HPDE6-E6E7 (cell line): ENCODE data around the gene POLR1C.
"Not testable (repeated sequence)": the region's sequence is repeated elsewhere in the genome, so short reads cannot be mapped to it uniquely, and the experiment has no call there.

Experiments used
- DNase-seq: peaks from one replicate; pipeline ENCODE4 v3.0.0; 2011; ENCODE audit warnings: missing footprints; ENCODE audit errors: extremely low spot score

Gene POLR1C

DNA sequence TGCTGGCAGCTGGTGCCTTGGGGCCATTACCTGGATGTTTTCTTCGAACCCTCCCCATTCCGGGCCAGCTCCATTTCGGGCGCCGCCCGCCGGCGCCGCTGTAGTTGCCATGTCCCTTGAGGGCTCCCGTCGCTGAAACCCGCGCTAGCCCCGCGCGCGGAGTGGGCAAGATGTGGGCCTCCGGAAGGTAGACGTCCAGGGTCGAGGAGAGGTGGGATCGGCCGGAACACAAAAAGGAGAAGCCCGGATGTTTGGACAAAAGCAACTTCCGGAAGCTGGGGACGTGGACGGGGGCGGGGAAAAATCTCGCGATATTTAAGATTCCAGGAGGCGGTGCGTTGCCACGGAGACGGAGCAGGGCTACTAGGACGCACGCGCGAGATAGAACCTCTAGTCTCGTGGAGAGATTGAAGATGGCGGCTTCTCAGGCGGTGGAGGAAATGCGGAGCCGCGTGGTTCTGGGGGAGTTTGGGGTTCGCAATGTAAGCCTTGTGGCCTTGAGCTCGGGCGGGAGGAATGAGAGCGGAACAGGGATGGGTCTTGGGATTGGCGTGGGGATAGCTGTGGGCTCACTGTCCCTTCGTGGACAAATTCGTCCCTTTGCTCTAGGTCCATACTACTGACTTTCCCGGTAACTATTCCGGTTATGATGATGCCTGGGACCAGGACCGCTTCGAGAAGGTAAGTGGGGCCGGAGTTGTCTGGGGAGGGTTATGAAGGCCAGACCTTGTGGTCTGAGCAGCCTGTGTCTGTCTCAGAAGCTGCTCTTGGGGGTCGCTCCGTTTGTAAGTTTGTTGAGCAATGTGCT is at the start of gene POLR1C, which contains the start of gene YIPF3:
TSS of gene POLR1C (plus strand) at position 393 of the 808 bp plus-strand sequence. CDS start at position 414, 21 bp downstream.
TSS of gene YIPF3 (minus strand) at position 230 of the 808 bp plus-strand sequence. CDS start at position 111, 119 bp downstream.
- DNase-seq = peak; percentile 96

- not testable (repeated sequence) for DNase-seq
These were observed 49.6 kb upstream of the POLR1C start for GRCh38 chr6:43467265-43467664.

GRCh38 chr6:43467752-43468151 is 49.1 kb upstream of the POLR1C start:
- DNase-seq = no peak

- no peak for DNase-seq
These were observed 48.6 kb upstream of the POLR1C start for GRCh38 chr6:43468240-43468639.

DNA sequence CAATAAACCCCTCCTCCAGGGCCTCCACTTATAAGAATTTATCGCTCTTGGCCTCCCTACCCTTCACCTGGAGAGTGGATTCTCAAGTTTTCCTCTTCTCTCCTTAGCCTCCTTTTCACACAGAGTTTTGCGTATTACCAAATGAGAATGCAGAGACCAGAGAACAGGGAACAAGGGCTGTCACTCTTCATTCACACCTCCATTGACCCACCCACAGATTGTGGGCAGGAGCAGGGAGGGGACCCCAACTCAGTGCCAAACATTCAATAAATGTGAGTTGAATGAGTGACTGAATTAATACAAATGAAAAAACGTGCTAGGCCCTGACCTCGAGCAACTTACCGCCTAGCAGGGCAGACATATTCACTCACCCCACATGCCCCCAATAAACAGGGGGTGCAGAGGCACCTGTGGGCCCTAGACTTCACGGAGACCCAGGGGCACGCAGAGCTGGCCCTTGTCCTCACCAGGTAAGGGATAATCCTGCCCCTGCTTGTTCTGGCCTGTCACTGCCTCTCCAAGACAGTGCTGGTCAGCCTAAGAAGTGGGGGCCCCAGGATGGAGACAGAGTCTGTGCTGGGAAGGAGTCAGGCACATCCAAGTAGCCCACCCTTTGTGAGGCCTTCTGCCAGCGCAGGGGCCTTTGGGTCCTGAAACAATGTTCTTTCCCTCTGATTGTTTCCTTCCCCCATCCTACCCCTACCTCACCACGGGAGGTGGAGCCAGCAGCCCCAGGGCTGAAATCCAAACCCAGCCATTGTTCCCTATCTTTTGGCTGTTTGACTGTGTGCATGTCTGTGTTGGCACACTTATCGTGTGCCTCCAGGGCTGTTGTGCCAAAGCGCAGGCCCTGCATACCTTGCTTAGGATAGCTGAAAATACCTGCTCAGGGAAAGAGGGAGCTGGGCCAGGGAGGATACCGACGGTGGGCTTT is 47.9 kb upstream of the POLR1C start:
- DNase-seq = no peak

GRCh38 chr6:43469947-43470346 is 46.9 kb upstream of the POLR1C start:
- DNase-seq = no peak

DNA sequence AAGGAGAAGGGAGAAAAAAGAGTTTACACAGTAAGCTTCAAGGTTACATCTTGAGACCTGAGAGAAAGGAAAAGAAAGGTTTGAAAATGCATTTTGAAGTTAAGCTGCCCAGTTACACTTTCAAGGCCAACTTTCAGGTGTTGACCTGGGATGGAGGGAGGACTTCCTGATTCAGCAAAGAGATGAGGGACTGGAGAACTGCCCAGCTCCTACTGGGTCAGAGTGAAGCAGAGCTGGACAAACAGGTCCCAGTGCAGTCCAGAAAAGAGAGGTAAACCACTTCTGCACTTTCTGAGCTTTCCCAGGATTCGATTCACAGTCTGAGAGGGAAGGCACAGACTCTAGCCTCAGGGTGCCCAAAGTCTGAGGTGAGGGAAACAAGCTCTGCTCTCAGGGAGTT is 45.5 kb upstream of the POLR1C start:
- DNase-seq = no peak

DNA sequence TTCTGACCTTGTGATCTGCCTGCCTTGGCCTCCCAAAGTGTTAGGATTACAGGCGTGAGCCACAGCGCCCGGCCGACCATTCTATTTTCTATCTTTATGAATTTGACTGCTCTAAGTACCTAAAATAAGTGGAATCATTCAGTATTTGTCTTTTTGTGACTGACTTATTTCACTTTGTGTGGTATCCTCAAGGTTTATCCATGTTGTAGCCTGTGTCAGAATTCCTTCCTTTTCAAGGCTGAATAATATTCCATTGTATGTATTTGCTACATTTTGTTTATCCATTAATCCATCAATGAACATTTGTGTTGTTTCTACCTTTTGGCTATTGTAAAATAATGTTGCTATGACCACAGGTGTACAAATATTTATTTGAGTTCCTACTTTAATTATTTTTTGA is 44.4 kb upstream of the POLR1C start:
- no peak for DNase-seq

GRCh38 chr6:43475516-43475915 is 41.4 kb upstream of the POLR1C start:
- DNase-seq = no peak

DNA sequence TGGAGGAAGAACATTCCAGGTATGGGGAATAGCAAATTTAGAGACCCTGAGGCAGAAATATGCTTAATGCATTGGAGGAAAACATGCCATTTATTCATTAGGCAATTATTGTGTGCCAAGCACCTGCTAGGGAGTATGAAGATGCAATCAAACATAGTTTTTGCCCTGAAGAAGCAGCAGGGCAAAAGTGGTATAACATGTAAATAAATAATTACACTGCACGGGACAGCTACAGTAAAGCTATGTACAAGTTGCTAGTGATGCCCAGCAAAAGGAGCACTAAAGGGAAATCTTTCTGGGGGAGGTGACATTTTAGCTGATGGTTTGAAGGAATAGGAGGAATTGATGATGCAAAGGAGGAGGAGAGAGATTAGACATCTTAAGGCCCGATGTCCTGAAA is 40.1 kb upstream of the POLR1C start:
- no peak for DNase-seq

DNA sequence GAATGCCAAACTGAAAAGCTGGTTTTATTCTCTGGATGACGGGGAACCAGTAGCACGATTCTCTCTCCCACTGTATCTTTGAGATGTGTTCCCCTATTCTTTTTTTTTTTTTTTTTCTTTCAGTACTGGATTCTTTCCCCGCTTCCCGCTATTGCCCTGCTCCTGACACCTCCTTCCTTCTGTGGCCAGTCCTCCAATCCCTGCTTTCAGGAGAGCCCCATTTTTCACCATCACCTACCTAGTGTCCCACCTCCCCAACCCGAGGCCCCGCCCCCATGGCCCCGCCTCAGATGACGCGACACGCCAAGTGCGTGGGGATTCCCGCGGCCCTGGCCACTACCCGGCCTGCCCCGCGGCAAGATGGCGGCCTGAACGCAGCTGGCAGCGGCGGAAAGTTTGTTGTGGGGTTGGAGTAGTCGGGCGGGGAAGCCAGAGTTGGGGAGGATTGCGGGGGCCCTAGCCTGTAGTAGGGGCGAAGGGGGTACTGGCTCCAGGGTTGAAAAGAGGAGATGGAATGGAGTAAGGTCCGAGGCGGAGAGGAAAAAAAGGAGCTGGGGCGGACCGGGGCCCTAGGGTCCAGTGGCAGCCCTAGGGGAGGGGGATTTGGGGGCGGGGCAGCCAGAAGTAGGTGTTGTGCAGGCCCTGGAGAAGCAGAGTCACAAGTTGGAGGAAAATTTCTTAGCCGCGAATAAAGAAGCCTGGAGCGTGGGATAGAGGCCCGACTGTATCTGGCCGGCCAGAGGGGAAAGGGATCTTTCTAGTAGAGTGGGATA is 39.5 kb upstream of the POLR1C start, which contains the start of gene TJAP1:
TSS of gene TJAP1 (plus strand) at position 336 of the 773 bp plus-strand sequence. CDS start 21,432 bp downstream, outside the sequence.
- peak; percentile 84 for DNase-seq

DNA sequence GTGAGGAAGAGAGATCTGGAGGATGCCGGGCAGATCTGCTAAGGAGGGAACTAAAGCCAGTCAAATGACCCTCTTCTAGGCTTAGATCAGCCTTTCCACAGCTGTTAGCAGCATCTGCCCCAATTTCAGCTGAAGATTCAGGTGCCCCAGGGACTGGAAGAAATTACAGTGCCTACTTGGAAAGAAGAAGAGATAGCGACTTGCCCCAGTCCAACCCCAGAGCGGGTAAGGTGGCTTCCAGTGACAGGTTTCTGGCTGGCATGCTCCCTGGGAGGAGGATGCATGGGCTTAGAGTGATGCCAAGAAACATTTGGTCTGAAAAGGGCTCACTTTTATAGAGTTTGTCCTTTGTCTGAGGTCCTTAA is 38.9 kb upstream of the POLR1C start:
- DNase-seq = no peak

- DNase-seq = peak; percentile 78
These were observed 35.8 kb upstream of the POLR1C start for GRCh38 chr6:43481075-43481474.

DNA sequence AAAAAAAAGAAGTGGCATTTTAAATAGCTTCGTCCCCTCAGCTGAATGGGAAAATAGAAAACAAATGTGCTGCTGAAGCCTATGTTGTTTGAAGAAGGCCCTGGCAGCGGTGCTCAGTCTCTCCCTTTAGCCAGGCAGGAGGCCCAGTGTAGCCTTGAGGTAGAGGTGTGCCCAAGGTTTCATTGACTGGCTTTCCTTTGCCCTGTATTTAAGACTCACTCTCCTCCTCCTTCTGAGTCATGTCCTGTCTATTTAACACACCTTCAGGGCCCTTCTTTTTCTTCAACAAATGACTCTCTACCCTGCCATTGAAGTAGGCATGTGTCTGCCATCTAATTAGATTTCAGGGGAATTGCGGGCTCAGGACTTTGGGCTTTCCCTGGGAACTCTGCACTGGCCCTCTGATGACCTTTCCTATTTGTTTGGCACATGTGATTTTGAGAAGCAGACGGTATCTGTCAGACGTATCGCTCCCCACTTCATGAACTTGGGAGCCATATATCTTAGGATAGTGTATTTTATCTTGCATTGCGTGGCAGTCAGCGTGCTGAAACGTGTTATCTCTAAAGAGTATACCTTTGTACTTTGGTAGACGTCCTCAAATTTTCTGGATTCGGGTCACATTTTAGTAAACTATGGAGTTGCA is 35.2 kb upstream of the POLR1C start:
- peak; percentile 90 for DNase-seq

DNA sequence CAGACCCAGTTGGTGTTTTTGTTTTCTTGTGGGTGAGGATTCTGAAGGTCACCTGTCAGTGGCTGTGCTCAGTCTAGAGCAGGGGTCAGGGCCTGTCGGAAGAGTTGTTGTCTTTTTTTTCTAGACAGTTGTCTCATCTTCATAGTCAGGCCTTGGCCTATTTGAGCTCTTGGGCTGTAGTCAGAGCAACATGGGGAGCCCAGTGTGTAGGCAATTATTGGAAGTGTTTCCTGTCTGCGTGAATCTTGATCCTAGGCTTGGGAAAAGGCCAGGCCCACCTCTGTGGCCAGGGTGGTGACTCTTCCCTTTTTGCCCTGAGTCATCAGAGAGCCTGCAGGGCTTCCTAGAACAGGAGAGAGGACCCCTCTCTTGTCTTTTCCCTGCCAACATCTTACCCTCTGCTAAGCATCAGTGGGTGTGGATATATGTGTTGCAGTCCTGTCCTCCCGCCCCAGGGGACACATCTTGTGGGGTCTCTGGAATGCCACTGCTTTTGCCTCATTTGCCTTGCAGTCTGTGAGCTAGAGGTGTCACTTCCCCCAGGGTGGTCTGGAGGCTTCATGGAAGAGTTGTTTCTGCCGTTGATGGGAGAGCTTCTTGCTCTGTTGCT is 28.1 kb upstream of the POLR1C start:
- no peak for DNase-seq

DNA sequence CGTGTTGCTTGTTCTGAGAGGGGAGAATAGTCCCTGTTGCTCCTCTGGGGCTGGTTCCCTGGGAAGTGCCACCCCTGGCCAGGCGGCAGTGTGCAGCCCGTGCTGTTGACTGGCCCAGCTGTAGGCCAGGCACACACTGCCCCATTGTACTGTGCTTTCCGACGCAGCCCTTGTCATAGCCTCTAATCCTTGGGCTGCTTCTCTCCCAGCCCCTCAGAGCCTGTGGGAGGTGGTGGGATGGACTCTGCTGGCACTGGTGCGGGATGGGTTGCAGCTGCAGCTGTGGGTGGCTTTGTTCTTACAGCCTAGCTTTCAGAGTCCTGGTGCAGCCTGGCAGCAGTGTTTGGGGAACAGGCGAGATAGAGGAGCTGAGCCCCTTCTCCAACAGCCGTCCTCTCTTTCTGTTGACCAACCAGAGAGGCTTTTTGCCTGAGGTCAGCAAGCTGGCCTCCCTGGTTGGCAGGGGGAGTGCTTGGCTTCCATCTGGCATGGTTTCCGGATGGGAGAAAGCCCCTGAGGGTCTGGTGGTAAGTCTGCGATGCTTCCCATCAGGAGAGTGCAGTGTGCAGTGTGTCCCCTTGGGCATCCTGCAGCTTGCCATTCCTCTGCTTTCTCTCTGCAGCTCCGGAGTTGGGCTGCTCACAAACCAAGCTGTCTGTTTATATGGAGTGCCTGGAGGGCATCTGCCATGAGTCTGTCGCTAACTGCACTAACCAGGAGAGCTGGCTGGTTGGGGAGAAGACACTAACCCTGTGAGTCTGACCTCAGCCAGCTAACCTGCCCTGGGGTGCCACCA is 27.4 kb upstream of the POLR1C start:
- DNase-seq = no peak

DNA sequence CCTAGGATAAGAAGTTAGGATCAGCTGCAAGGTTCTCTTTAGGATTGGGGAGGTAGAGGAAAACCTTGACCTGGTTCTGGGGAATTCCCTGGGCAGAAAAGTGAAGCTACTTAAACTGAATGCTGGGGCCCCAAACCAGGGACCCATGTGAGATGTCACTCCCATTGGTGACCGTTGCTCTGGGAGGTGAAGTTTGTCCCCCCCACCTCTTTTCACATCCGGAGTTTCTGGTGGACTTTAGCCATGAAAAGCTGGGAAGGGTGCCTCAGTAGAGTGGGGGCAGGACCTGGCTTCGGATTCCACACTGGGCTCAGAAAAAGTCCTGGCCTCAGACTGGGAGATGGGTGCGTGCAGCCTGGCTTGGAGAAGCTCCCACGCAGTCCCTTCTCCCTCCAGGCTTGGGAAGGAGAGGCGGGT is 26.4 kb upstream of the POLR1C start:
- no peak for DNase-seq

GRCh38 chr6:43491750-43492661 is 24.9 kb upstream of the POLR1C start:
- peak; percentile 76 for DNase-seq

- DNase-seq = no peak
These were observed 24.2 kb upstream of the POLR1C start for GRCh38 chr6:43492673-43493072.
